ENCODE data around the gene KLHL7.

The KLHL7 gene

GRCh38 chr7:23076772-23077171 is 28.8 kb upstream of the KLHL7 start:
- Histone ChIP-seq H3K4me1 (ENCODE audit: control insufficient read depth, insufficient read depth, low read length) (no peaks in the 10 kb centered on the region), H3K27ac (ENCODE audit: low read length) (no peak overlapping the region), H3K4me3 (ENCODE audit: low read length) (no peak overlapping the region), H3K27me3 (ENCODE audit: control insufficient read depth, insufficient read depth, low read length) (no peaks in the 10 kb centered on the region), H3K9me3 (ENCODE audit: control insufficient read depth, insufficient read depth, low read length) (no peaks in the 10 kb centered on the region), H3K36me3 (ENCODE audit: control insufficient read depth, insufficient read depth, low read length) (no peaks in the 10 kb centered on the region)
- DNase-seq (ENCODE audit: low read depth, low spot score) = no peak
- WGBS (ENCODE audit: insufficient coverage, insufficient read length) = no CpG with 5 or more reads among the region's 3 CpGs

GRCh38 chr7:23093111-23093510 is 12.5 kb upstream of the KLHL7 start:
- Histone ChIP-seq H3K9me3 (ENCODE audit: control insufficient read depth, insufficient read depth, low read length) (no peaks in the 10 kb centered on the region), H3K27me3 (ENCODE audit: control insufficient read depth, insufficient read depth, low read length) (no peaks in the 10 kb centered on the region), H3K36me3 (ENCODE audit: control insufficient read depth, insufficient read depth, low read length) (no peaks in the 10 kb centered on the region), H3K4me1 (ENCODE audit: control insufficient read depth, insufficient read depth, low read length) (no peaks in the 10 kb centered on the region), H3K4me3 (ENCODE audit: low read length) (no peak overlapping the region), H3K27ac (ENCODE audit: low read length) (no peak overlapping the region)
- WGBS (ENCODE audit: insufficient coverage, insufficient read length) = no CpG with 5 or more reads among the region's 4 CpGs
- no peak for DNase-seq (ENCODE audit: low read depth, low spot score)

- DNase-seq (ENCODE audit: low read depth, low spot score) = no peak
- H3K4me3 ChIP-seq (ENCODE audit: low read length) = no peak overlapping the region
- no peak overlapping the region for H3K27ac ChIP-seq (ENCODE audit: low read length)
- H3K4me1 ChIP-seq (ENCODE audit: control insufficient read depth, insufficient read depth, low read length) = no peaks in the 10 kb centered on the region
- WGBS (ENCODE audit: insufficient coverage, insufficient read length) = no CpG with 5 or more reads among the region's 1 CpG
- H3K9me3 ChIP-seq (ENCODE audit: control insufficient read depth, insufficient read depth, low read length) = no peaks in the 10 kb centered on the region
- no peaks in the 10 kb centered on the region for H3K36me3 ChIP-seq (ENCODE audit: control insufficient read depth, insufficient read depth, low read length)
- H3K27me3 ChIP-seq (ENCODE audit: control insufficient read depth, insufficient read depth, low read length) = no peaks in the 10 kb centered on the region
Observed at GRCh38 chr7:23093546-23093945, 12.0 kb upstream of the KLHL7 start.

- H3K27me3 ChIP-seq (ENCODE audit: control insufficient read depth, insufficient read depth, low read length) = no peaks in the 10 kb centered on the region
- H3K4me1 ChIP-seq (ENCODE audit: control insufficient read depth, insufficient read depth, low read length) = no peaks in the 10 kb centered on the region
- WGBS (ENCODE audit: insufficient coverage, insufficient read length) = no CpG with 5 or more reads among the region's 2 CpGs
- no peaks in the 10 kb centered on the region for H3K9me3 ChIP-seq (ENCODE audit: control insufficient read depth, insufficient read depth, low read length)
- H3K27ac ChIP-seq (ENCODE audit: low read length) = no peak overlapping the region
- DNase-seq (ENCODE audit: low read depth, low spot score) = no peak
- H3K4me3 ChIP-seq (ENCODE audit: low read length) = no peak overlapping the region
- H3K36me3 ChIP-seq (ENCODE audit: control insufficient read depth, insufficient read depth, low read length) = no peaks in the 10 kb centered on the region
Observed at GRCh38 chr7:23096518-23097290, 8.9 kb upstream of the KLHL7 start.

- DNase-seq (ENCODE audit: low read depth, low spot score) = no peak
- Histone ChIP-seq H3K27me3 (ENCODE audit: control insufficient read depth, insufficient read depth, low read length) (no peaks in the 10 kb centered on the region), H3K4me1 (ENCODE audit: control insufficient read depth, insufficient read depth, low read length) (no peaks in the 10 kb centered on the region), H3K4me3 (ENCODE audit: low read length) (no peak overlapping the region), H3K9me3 (ENCODE audit: control insufficient read depth, insufficient read depth, low read length) (no peaks in the 10 kb centered on the region), H3K36me3 (ENCODE audit: control insufficient read depth, insufficient read depth, low read length) (no peaks in the 10 kb centered on the region), H3K27ac (ENCODE audit: low read length) (no peak overlapping the region)
- WGBS (ENCODE audit: insufficient coverage, insufficient read length) = no CpG with 5 or more reads among the region's 9 CpGs
Observed at GRCh38 chr7:23098029-23098428, 7.6 kb upstream of the KLHL7 start.

- no peak for DNase-seq (ENCODE audit: low read depth, low spot score)
- WGBS (ENCODE audit: insufficient coverage, insufficient read length) = no CpG with 5 or more reads among the region's 2 CpGs
- Histone ChIP-seq H3K4me1 (ENCODE audit: control insufficient read depth, insufficient read depth, low read length) (no peaks in the 10 kb centered on the region), H3K4me3 (ENCODE audit: low read length) (no peak overlapping the region), H3K36me3 (ENCODE audit: control insufficient read depth, insufficient read depth, low read length) (no peaks in the 10 kb centered on the region), H3K9me3 (ENCODE audit: control insufficient read depth, insufficient read depth, low read length) (no peaks in the 10 kb centered on the region), H3K27me3 (ENCODE audit: control insufficient read depth, insufficient read depth, low read length) (no peaks in the 10 kb centered on the region), H3K27ac (ENCODE audit: low read length) (no peak overlapping the region)
Observed at GRCh38 chr7:23098460-23098859, 7.1 kb upstream of the KLHL7 start.

- no CpG with 5 or more reads among the region's 2 CpGs for WGBS (ENCODE audit: insufficient coverage, insufficient read length)
- Histone ChIP-seq H3K4me3 (ENCODE audit: low read length) (no peak overlapping the region), H3K27me3 (ENCODE audit: control insufficient read depth, insufficient read depth, low read length) (no peaks in the 10 kb centered on the region), H3K27ac (ENCODE audit: low read length) (no peak overlapping the region), H3K36me3 (ENCODE audit: control insufficient read depth, insufficient read depth, low read length) (no peaks in the 10 kb centered on the region), H3K9me3 (ENCODE audit: control insufficient read depth, insufficient read depth, low read length) (no peaks in the 10 kb centered on the region), H3K4me1 (ENCODE audit: control insufficient read depth, insufficient read depth, low read length) (no peaks in the 10 kb centered on the region)
- no peak for DNase-seq (ENCODE audit: low read depth, low spot score)
Observed at GRCh38 chr7:23100697-23101096, 4.9 kb upstream of the KLHL7 start.

- H3K4me1 ChIP-seq (ENCODE audit: control insufficient read depth, insufficient read depth, low read length) = no peaks in the 10 kb centered on the region; the same call in 1 of the 2 replicates
- H3K27ac ChIP-seq (ENCODE audit: low read length) = no peak overlapping the region
- H3K27me3 ChIP-seq (ENCODE audit: control insufficient read depth, insufficient read depth, low read length) = no peaks in the 10 kb centered on the region
- no peaks in the 10 kb centered on the region for H3K9me3 ChIP-seq (ENCODE audit: control insufficient read depth, insufficient read depth, low read length)
- no CpG with 5 or more reads among the region's 19 CpGs for WGBS (ENCODE audit: insufficient coverage, insufficient read length)
- peak overlapping the region; percentile 95; the same call in 1 of the 2 replicates for H3K4me3 ChIP-seq (ENCODE audit: low read length)
- no peaks in the 10 kb centered on the region for H3K36me3 ChIP-seq (ENCODE audit: control insufficient read depth, insufficient read depth, low read length)
- no peak for DNase-seq (ENCODE audit: low read depth, low spot score)
Observed at GRCh38 chr7:23105086-23105643, 420 bp upstream of the KLHL7 start.

GRCh38 chr7:23106057-23106822 is 655 bp downstream of the KLHL7 start:
- Histone ChIP-seq H3K36me3 (ENCODE audit: control insufficient read depth, insufficient read depth, low read length) (no peaks in the 10 kb centered on the region), H3K4me1 (ENCODE audit: control insufficient read depth, insufficient read depth, low read length) (no peaks in the 10 kb centered on the region; the same call in 1 of the 2 replicates), H3K27me3 (ENCODE audit: control insufficient read depth, insufficient read depth, low read length) (no peaks in the 10 kb centered on the region), H3K9me3 (ENCODE audit: control insufficient read depth, insufficient read depth, low read length) (no peaks in the 10 kb centered on the region), H3K27ac (ENCODE audit: low read length) (no peak overlapping the region), H3K4me3 (ENCODE audit: low read length) (peak overlapping the region; percentile 95)
- DNase-seq (ENCODE audit: low read depth, low spot score) = no peak
- no CpG with 5 or more reads among the region's 46 CpGs for WGBS (ENCODE audit: insufficient coverage, insufficient read length)

- WGBS (ENCODE audit: insufficient coverage, insufficient read length) = no CpG with 5 or more reads among the region's 9 CpGs
- H3K27ac ChIP-seq (ENCODE audit: low read length) = no peak overlapping the region
- H3K4me1 ChIP-seq (ENCODE audit: control insufficient read depth, insufficient read depth, low read length) = no peaks in the 10 kb centered on the region; the same call in 1 of the 2 replicates
- no peaks in the 10 kb centered on the region for H3K9me3 ChIP-seq (ENCODE audit: control insufficient read depth, insufficient read depth, low read length)
- H3K27me3 ChIP-seq (ENCODE audit: control insufficient read depth, insufficient read depth, low read length) = no peaks in the 10 kb centered on the region
- H3K4me3 ChIP-seq (ENCODE audit: low read length) = peak overlapping the region; percentile 95; the same call in 1 of the 2 replicates
- H3K36me3 ChIP-seq (ENCODE audit: control insufficient read depth, insufficient read depth, low read length) = no peaks in the 10 kb centered on the region
- DNase-seq (ENCODE audit: low read depth, low spot score) = no peak
Observed at GRCh38 chr7:23106823-23107663, 1.5 kb downstream of the KLHL7 start.
